Epithelial cell of esophagus (primary cell): ENCODE results near the gene MTCL1.

Experiments
- DNase-seq: peaks from one replicate; pipeline ENCODE4 v3.0.0; 2010; ENCODE audit warnings: low read depth
- H3K4me3 ChIP-seq: 2 replicates; pipeline ENCODE4 v1.5.1; 2011; ENCODE audit warnings: mild to moderate bottlenecking, low read length, control low read depth
- CTCF ChIP-seq: IDR thresholded peaks from 2 replicates; pipeline ENCODE4 v1.5.1; 2011; ENCODE audit warnings: low read depth, mild to moderate bottlenecking, low read length, control low read depth, inconsistent platforms; ENCODE audit not compliant: insufficient read depth; ENCODE audit errors: missing control alignments

Gene MTCL1

GRCh38 chr18:8826971-8827370 lies 121.6 kb downstream of the MTCL1 start:
- no peak overlapping the region for H3K4me3 ChIP-seq
- no peak for DNase-seq
- no peak for TF ChIP-seq CTCF

GRCh38 chr18:8828300-8828699 lies 122.9 kb downstream of the MTCL1 start:
- TF ChIP-seq CTCF = no peak

GRCh38 chr18:8828798-8829197 lies 123.4 kb downstream of the MTCL1 start:
- no peak overlapping the region for H3K4me3 ChIP-seq
- TF ChIP-seq CTCF = no peak
- DNase-seq = peak; percentile 21

More at GRCh38 chr18:8828300-8828699, 122.9 kb downstream of the MTCL1 start:
- no peak for DNase-seq
- no peak overlapping the region for H3K4me3 ChIP-seq

GRCh38 chr18:8830067-8831060 lies 125.0 kb downstream of the MTCL1 start:
- DNase-seq = peak; percentile 54

GRCh38 chr18:8831112-8831511 lies 125.8 kb downstream of the MTCL1 start:
- TF ChIP-seq CTCF = no peak
- no peak for DNase-seq

More at GRCh38 chr18:8830067-8831060, 125.0 kb downstream of the MTCL1 start:
- no peak overlapping the region for H3K4me3 ChIP-seq
- no peak for TF ChIP-seq CTCF

GRCh38 chr18:8831531-8831930 lies 126.2 kb downstream of the MTCL1 start:
- no peak for DNase-seq
- no peak for TF ChIP-seq CTCF
- no peak overlapping the region for H3K4me3 ChIP-seq

More at GRCh38 chr18:8831112-8831511, 125.8 kb downstream of the MTCL1 start:
- H3K4me3 ChIP-seq = no peak overlapping the region
